GM12891 (cell line): ENCODE data around the gene STARD5.

Experiments
- PAX5 ChIP-seq: IDR thresholded peaks from 2 replicates; pipeline ENCODE4 v1.6.1; 2011; ENCODE audit warnings: low read length, moderate library complexity, mild to moderate bottlenecking; ENCODE audit not compliant: insufficient read depth, severe bottlenecking
- POLR2A ChIP-seq: IDR thresholded peaks from 2 replicates; pipeline ENCODE4 v1.6.1; 2011; ENCODE audit warnings: low read depth, low read length, control low read depth
- POLR2AphosphoS5 ChIP-seq: IDR thresholded peaks from 2 replicates; pipeline ENCODE4 v1.6.1; 2011; ENCODE audit warnings: low read depth, low read length, control low read depth
- SPI1 ChIP-seq: IDR thresholded peaks from 2 replicates; pipeline ENCODE4 v1.6.1; 2011; ENCODE audit warnings: low read depth, low read length, control low read depth
- TAF1 ChIP-seq: IDR thresholded peaks from 2 replicates; pipeline ENCODE4 v1.6.1; 2011; ENCODE audit warnings: low read depth, low read length, control low read depth

DNA sequence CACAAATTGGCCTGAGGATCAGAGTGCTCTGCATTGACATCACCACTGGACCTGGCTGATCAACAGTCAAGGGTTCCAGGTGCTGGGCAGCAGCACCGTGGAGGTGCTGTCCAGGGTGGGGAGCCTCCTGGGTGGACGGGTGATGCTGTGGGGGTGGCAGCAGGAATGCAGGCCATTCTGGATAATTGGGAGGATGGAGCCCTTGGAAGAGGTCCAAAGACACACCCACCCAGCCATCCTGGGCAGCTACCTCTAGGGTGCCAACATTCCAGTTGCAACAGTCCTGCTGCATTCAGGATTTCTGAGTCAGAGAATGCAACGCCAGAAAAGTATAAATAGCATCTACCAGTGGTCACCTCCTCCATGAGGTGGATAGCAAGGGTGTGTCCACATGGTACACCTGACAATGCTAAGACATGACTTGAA, 26.8 kb downstream of the STARD5 start:
- TF ChIP-seq POLR2A (peak; percentile 3; the same call in 1 of the 2 replicates), PAX5 (no peak), POLR2AphosphoS5 (no peak), TAF1 (no peak), SPI1 (no peak)
